GM13977 (cell line): ENCODE data around the gene NFATC2.

Experiments
- DNase-seq: peaks from one replicate; pipeline ENCODE4 v3.0.0; 2012; ENCODE audit warnings: low spot score
- CTCF ChIP-seq: IDR thresholded peaks from 2 replicates; pipeline ENCODE4 v1.5.1; 2012; ENCODE audit warnings: mild to moderate bottlenecking, control low read depth; ENCODE audit not compliant: insufficient read depth; ENCODE audit errors: extremely low read depth, missing control alignments
- in situ Hi-C: fragments of 300-500 bp; cut with MboI; formaldehyde crosslinking; loops from one replicate; pipeline ENCODE4 v1.12.0; 2022; ENCODE audit warnings: low sequenced_read_pairs, low pct_unique_long_range_greater_than_20kb, mixed read lengths, inconsistent platforms; ENCODE audit not compliant: unreplicated experiment

The NFATC2 gene

GRCh38 chr20:51401496-51401895, 141.0 kb downstream of the NFATC2 start:
- DNase-seq: no peak
- in situ Hi-C loops: no loop called here
- TF ChIP-seq CTCF: no peak

GRCh38 chr20:51400051-51400926, 142.2 kb downstream of the NFATC2 start:
- peak; percentile 85 for DNase-seq
- TF ChIP-seq CTCF: no peak
- in situ Hi-C loops: no loop called here

- TF ChIP-seq CTCF: no peak
- in situ Hi-C loops: no loop called here
- DNase-seq: no peak
Measured at GRCh38 chr20:51399006-51399890, 143.3 kb downstream of the NFATC2 start.

- no peak for DNase-seq
- in situ Hi-C loops: no loop called here
- TF ChIP-seq CTCF: no peak
Measured at GRCh38 chr20:51398552-51398951, 144.0 kb downstream of the NFATC2 start.

- TF ChIP-seq CTCF: no peak
- in situ Hi-C loops: no loop called here
- DNase-seq: no peak
Measured at GRCh38 chr20:51398083-51398482, 144.4 kb downstream of the NFATC2 start.

- TF ChIP-seq CTCF: no peak
- no peak for DNase-seq
- in situ Hi-C loops: no loop called here
Measured at GRCh38 chr20:51397137-51397536, 145.4 kb downstream of the NFATC2 start.
